RWPE2 (cell line): ENCODE results near the gene FTMT.

Source experiments
- ATAC-seq: fragments of 200-7000 bp; cut with Tn5 transposase; 3 replicates; pipeline ENCODE4 v1.9.1; 2021; ENCODE audit warnings: low read depth
- DNase-seq: peaks from one replicate; pipeline ENCODE4 v3.0.0-alpha.2; 2020; ENCODE audit warnings: low spot score
- H3K27ac ChIP-seq: fragments of 450-650 bp; 2 replicates; pipeline ENCODE4 v1.5.1; 2017; ENCODE audit warnings: mild to moderate bottlenecking; ENCODE audit not compliant: poor library complexity, severe bottlenecking
- H3K27me3 ChIP-seq: fragments of 250-450 bp; sonication (Bioruptor Pico); 2 replicates; pipeline ENCODE4 v1.5.1; 2021; ENCODE audit warnings: mild to moderate bottlenecking, moderate library complexity; ENCODE audit not compliant: insufficient read depth, poor library complexity, severe bottlenecking
- H3K36me3 ChIP-seq: fragments of 250-450 bp; sonication (Bioruptor Pico); 2 replicates; pipeline ENCODE4 v1.5.1; 2020; ENCODE audit warnings: low read depth, mild to moderate bottlenecking, moderate library complexity
- H3K4me1 ChIP-seq: fragments of 250-450 bp; sonication (Bioruptor Pico); 2 replicates; pipeline ENCODE4 v1.5.1; 2021; ENCODE audit warnings: mild to moderate bottlenecking, moderate library complexity; ENCODE audit not compliant: insufficient read depth, poor library complexity, severe bottlenecking
- H3K4me3 ChIP-seq: fragments of 250-450 bp; sonication (Bioruptor Pico); 2 replicates; pipeline ENCODE4 v1.5.1; 2021; ENCODE audit warnings: mild to moderate bottlenecking, moderate library complexity; ENCODE audit not compliant: severe bottlenecking
- H3K9me3 ChIP-seq: fragments of 250-450 bp; sonication (Bioruptor Pico); 2 replicates; pipeline ENCODE4 v1.5.1; 2021; ENCODE audit warnings: mild to moderate bottlenecking, moderate library complexity; ENCODE audit not compliant: severe bottlenecking
- CTCF ChIP-seq: fragments of 450-650 bp; IDR thresholded peaks from one replicate; pipeline ENCODE4 v1.5.1; 2017; ENCODE audit warnings: mild to moderate bottlenecking, moderate library complexity; ENCODE audit not compliant: poor library complexity, severe bottlenecking

The FTMT gene

GRCh38 chr5:121873409-121873808 is 21.7 kb downstream of the FTMT start:
- H3K27ac ChIP-seq, result no peak overlapping the region
- no peaks in the 10 kb centered on the region for H3K9me3 ChIP-seq
- ATAC-seq (no peak), DNase-seq (no peak)
- no peak overlapping the region for H3K4me3 ChIP-seq
- H3K4me1 ChIP-seq, result peaks cover 3% of the 10 kb centered on the region
- no peak for TF ChIP-seq CTCF
- H3K36me3 ChIP-seq, result no peaks in the 10 kb centered on the region
- peaks cover 5% of the 10 kb centered on the region for H3K27me3 ChIP-seq

GRCh38 chr5:121885630-121886029 is 33.9 kb downstream of the FTMT start:
- H3K27me3 ChIP-seq, result peaks cover 8% of the 10 kb centered on the region
- DNase-seq, result no peak
- no peak for TF ChIP-seq CTCF
- no peak; the same call in 2 of the 3 replicates for ATAC-seq
- H3K9me3 ChIP-seq, result no peaks in the 10 kb centered on the region
- no peaks in the 10 kb centered on the region for H3K36me3 ChIP-seq
- H3K4me1 ChIP-seq, result no peaks in the 10 kb centered on the region
- no peak overlapping the region for H3K27ac ChIP-seq
- H3K4me3 ChIP-seq, result no peak overlapping the region

- Histone ChIP-seq H3K9me3 (no peaks in the 10 kb centered on the region), H3K27ac (no peak overlapping the region), H3K27me3 (peaks cover 10% of the 10 kb centered on the region), H3K4me3 (no peak overlapping the region), H3K4me1 (no peaks in the 10 kb centered on the region), H3K36me3 (no peaks in the 10 kb centered on the region)
- no peak for ATAC-seq
- no peak for DNase-seq
- no peak for TF ChIP-seq CTCF
Observed at GRCh38 chr5:121887727-121888126, 36.0 kb downstream of the FTMT start.

GRCh38 chr5:121890297-121890858 is 38.7 kb downstream of the FTMT start:
- Histone ChIP-seq H3K27ac (no peak overlapping the region), H3K36me3 (no peaks in the 10 kb centered on the region), H3K27me3 (peaks cover 11% of the 10 kb centered on the region), H3K4me1 (no peaks in the 10 kb centered on the region), H3K9me3 (no peaks in the 10 kb centered on the region), H3K4me3 (no peak overlapping the region)
- no peak for TF ChIP-seq CTCF
- DNase-seq (peak; percentile 45), ATAC-seq (no peak)

- DNase-seq (no peak), ATAC-seq (no peak)
- no peaks in the 10 kb centered on the region for H3K36me3 ChIP-seq
- no peaks in the 10 kb centered on the region for H3K4me1 ChIP-seq
- H3K27ac ChIP-seq, result no peak overlapping the region
- no peaks in the 10 kb centered on the region for H3K9me3 ChIP-seq
- H3K4me3 ChIP-seq, result no peak overlapping the region
- H3K27me3 ChIP-seq, result peaks cover 5% of the 10 kb centered on the region
- no peak for TF ChIP-seq CTCF
Observed at GRCh38 chr5:121897341-121897740, 45.7 kb downstream of the FTMT start.
